ENCODE results near the gene NUDT21. TPM values are rescaled to one million over a fixed set of nuclear protein-coding genes. Genes with fewer than 3 reads are reported as not detected.

The NUDT21 gene
- total RNA-seq, 1 experiment from 2014 or later, result 171 TPM

DNA sequence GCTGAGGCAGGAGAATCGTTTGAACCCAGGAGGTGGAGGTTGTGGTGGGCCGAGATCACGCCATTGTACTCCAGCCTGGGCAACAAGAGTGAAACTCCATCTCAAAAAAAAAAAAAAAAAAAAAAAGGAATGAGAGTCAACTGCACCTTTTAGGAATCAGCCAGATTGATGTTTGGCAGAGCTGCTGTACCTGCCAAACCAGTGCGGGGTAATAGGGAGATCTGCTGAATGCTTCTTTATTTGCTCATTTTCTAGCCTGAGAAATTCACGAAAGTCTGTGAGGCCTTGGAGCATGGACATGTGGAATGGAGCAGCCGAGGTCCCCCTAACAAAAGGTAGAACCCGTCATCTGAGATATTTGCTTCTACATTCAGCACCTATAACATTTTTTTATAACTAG is 18.6 kb upstream of the NUDT21 start:
- H3K4me3 ChIP-seq, result no peak overlapping the region
- TF ChIP-seq EZH2 (IDR thresholded peaks at IDR 0.05; ENCODE audit: low read depth) (no peak), CTCF (conservative IDR thresholded peaks at IDR 0.05) (no peak)

GRCh38 chr16:56468800-56469199 is 17.7 kb upstream of the NUDT21 start:
- BruUV-seq (replicated peaks), result no TSS peak
- H3K79me2 ChIP-seq (ENCODE audit: low read depth), result no peaks in the 10 kb centered on the region
- ChIA-PET POLR2A (ENCODE audit: unreplicated experiment) (no interaction called here), CTCF (no interaction called here)
- no peaks in the 10 kb centered on the region for H3K27me3 ChIP-seq (ENCODE audit: insufficient read depth, low read depth)
- no peak for DNase-seq
- H3F3A ChIP-seq (ENCODE audit: insufficient read depth, low read depth), result peaks cover 45% of the 10 kb centered on the region
- H3K9me2 ChIP-seq (ENCODE audit: insufficient read depth), result no peaks in the 10 kb centered on the region
- intact Hi-C loops (cut with micrococcal nuclease; ENCODE audit: unreplicated experiment), result no loop called here
- H2AFZ ChIP-seq, result no peak overlapping the region
- TF ChIP-seq EZH2 (IDR thresholded peaks at IDR 0.05; ENCODE audit: low read depth) (no peak), CTCF (conservative IDR thresholded peaks at IDR 0.05) (no peak)
- H3K27ac ChIP-seq, result no peak overlapping the region
- H3K4me1 ChIP-seq (replicated peaks; ENCODE audit: insufficient read depth), result peaks cover 26% of the 10 kb centered on the region
- H3K9me3 ChIP-seq (ENCODE audit: insufficient read depth, low read depth), result no peaks in the 10 kb centered on the region
- H3K4me2 ChIP-seq, result no peak overlapping the region
- no peak overlapping the region for H3K4me3 ChIP-seq
- 0 out of 2 replicates have a peak, but pooled peaks cover 8% of the 10 kb centered on the region for H4K20me1 ChIP-seq (ENCODE audit: insufficient read depth)
- H3K36me3 ChIP-seq (ENCODE audit: low read depth), result peaks cover 61% of the 10 kb centered on the region

More for the DNA sequence above, 18.6 kb upstream of the NUDT21 start:
- CTCF ChIA-PET, result no interaction called here
- POLR2A ChIA-PET (ENCODE audit: unreplicated experiment), result no interaction called here
- H3K4me1 ChIP-seq (replicated peaks; ENCODE audit: insufficient read depth), result peaks cover 26% of the 10 kb centered on the region
- no peak overlapping the region for H2AFZ ChIP-seq
- peaks cover 65% of the 10 kb centered on the region for H3K36me3 ChIP-seq (ENCODE audit: low read depth)
- no TSS peak for BruUV-seq (replicated peaks)
- no peaks in the 10 kb centered on the region for H3K79me2 ChIP-seq (ENCODE audit: low read depth)
- peak in 1 of 2 experiments; percentile 50 for DNase-seq
- peaks cover 45% of the 10 kb centered on the region for H3F3A ChIP-seq (ENCODE audit: insufficient read depth, low read depth)
- peak overlapping the region; percentile 65 for H3K27ac ChIP-seq
- no peaks in the 10 kb centered on the region for H3K9me3 ChIP-seq (ENCODE audit: insufficient read depth, low read depth)
- no peaks in the 10 kb centered on the region for H3K27me3 ChIP-seq (ENCODE audit: insufficient read depth, low read depth)
- H3K4me2 ChIP-seq, result peak overlapping the region; percentile 62
- 0 out of 2 replicates have a peak, but pooled peaks cover 8% of the 10 kb centered on the region for H4K20me1 ChIP-seq (ENCODE audit: insufficient read depth)
- intact Hi-C loops (cut with micrococcal nuclease; ENCODE audit: unreplicated experiment), result loop anchor here (1.0 kb wide), 1 partner anchor 51 kb away; the partner anchor contains the start of gene BBS2
- no peaks in the 10 kb centered on the region for H3K9me2 ChIP-seq (ENCODE audit: insufficient read depth)

- intact Hi-C loops (cut with micrococcal nuclease; ENCODE audit: unreplicated experiment), result no loop called here
- Histone ChIP-seq H3K4me3 (no peak overlapping the region), H3K9me2 (ENCODE audit: insufficient read depth) (no peaks in the 10 kb centered on the region), H3K27ac (no peak overlapping the region), H3K27me3 (ENCODE audit: insufficient read depth, low read depth) (no peaks in the 10 kb centered on the region), H3K79me2 (ENCODE audit: low read depth) (no peaks in the 10 kb centered on the region), H3K4me2 (no peak overlapping the region), H3F3A (ENCODE audit: insufficient read depth, low read depth) (peaks cover 43% of the 10 kb centered on the region), H4K20me1 (ENCODE audit: insufficient read depth) (no peaks in the 10 kb centered on the region), H3K4me1 (replicated peaks; ENCODE audit: insufficient read depth) (peaks cover 26% of the 10 kb centered on the region), H2AFZ (no peak overlapping the region), H3K9me3 (ENCODE audit: insufficient read depth, low read depth) (no peaks in the 10 kb centered on the region), H3K36me3 (ENCODE audit: low read depth) (peaks cover 49% of the 10 kb centered on the region)
- no TSS peak for BruUV-seq (replicated peaks)
- TF ChIP-seq CTCF (conservative IDR thresholded peaks at IDR 0.05) (no peak), EZH2 (IDR thresholded peaks at IDR 0.05; ENCODE audit: low read depth) (no peak)
- POLR2A ChIA-PET (ENCODE audit: unreplicated experiment), result no interaction called here
- DNase-seq, result no peak
- CTCF ChIA-PET, result no interaction called here
Measured at GRCh38 chr16:56466344-56466743, 15.2 kb upstream of the NUDT21 start.
